ENCODE measurements around the gene CD34.
"Not testable (repeated sequence)": the region's sequence is repeated elsewhere in the genome, so short reads cannot be mapped to it uniquely, and the experiment has no call there.

Gene CD34, protein sequence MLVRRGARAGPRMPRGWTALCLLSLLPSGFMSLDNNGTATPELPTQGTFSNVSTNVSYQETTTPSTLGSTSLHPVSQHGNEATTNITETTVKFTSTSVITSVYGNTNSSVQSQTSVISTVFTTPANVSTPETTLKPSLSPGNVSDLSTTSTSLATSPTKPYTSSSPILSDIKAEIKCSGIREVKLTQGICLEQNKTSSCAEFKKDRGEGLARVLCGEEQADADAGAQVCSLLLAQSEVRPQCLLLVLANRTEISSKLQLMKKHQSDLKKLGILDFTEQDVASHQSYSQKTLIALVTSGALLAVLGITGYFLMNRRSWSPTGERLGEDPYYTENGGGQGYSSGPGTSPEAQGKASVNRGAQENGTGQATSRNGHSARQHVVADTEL

DNA sequence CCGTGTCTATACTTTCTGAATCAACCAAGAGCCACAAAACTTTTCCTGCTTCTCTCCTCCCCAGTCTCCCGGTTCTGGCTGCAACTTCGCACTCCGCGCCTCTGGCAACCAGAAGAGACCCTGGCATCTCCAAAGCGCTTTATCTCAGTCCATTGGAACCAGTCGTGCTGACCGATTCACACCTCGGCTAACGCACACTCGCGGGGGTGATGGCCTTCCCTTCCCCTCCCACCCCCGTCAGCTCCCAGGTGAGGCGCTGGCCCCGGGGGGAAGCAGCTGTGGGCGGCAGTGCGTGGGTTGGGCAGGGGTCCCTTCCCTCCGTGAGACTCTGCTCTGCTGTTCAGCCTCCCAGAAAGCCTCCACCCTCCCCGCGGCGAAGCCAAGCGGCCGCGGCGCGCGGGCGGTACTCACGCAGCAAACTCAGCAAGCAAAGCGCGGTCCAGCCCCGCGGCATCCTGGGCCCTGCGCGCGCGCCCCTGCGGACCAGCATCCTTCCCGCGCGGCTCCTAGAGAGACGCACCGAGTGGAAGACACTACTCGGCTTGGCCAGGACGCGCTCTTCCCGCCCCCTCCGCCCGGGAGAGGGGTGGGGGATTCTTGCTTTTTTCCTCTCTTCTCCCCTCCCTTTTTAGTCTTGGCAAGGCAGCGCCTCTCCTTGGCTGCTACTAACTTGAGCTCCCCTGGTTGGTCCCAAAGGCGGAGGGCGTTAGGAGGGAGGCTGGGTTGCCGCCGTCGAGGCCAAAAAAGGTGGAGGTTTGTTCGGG, at the start of gene CD34:
Gene CD34, minus strand, starts transcription at position 535 of the 764 bp plus-strand sequence. Its CDS starts 45 bp downstream, at position 490.
- no peak for DNase-seq

DNA sequence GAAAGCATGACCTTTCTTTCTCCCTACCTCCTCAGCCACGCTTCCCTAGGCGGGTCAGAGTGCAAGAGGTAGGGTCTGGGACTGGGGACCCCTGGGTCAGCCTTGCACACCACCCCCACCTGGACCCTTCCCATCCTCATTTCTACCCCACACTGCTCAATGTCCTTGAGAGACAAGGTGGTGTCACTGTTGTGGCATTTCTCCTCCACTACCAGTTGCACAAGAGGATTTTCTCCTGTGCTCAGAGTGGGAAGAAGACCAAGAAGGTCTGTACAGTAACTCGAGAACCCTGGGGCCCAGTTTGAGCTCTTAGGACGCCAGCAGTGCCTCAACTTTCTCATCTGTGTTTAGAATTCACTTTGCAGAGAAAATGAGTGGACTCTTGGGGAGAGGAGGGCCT, 49.4 kb upstream of the CD34 start:
- DNase-seq = no peak

DNA sequence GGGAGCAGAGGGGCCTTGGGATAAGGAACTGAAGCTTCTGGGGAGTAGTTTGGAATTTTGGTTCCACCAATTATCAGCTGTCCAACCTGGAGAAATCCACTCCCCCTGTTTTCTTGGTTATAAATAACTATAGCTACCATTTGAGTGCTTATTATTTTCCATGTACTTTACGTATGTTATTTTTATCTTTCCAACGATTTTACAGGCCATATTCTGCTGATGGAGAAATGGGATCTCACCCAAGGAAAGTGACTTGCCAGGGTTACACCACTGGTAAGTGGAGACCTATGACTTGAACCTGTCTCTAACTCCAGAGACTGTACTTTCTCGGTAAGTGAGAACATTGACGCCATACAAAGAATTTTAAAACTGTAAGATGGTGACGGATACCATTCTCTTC, 49.0 kb upstream of the CD34 start:
- DNase-seq = no peak

DNA sequence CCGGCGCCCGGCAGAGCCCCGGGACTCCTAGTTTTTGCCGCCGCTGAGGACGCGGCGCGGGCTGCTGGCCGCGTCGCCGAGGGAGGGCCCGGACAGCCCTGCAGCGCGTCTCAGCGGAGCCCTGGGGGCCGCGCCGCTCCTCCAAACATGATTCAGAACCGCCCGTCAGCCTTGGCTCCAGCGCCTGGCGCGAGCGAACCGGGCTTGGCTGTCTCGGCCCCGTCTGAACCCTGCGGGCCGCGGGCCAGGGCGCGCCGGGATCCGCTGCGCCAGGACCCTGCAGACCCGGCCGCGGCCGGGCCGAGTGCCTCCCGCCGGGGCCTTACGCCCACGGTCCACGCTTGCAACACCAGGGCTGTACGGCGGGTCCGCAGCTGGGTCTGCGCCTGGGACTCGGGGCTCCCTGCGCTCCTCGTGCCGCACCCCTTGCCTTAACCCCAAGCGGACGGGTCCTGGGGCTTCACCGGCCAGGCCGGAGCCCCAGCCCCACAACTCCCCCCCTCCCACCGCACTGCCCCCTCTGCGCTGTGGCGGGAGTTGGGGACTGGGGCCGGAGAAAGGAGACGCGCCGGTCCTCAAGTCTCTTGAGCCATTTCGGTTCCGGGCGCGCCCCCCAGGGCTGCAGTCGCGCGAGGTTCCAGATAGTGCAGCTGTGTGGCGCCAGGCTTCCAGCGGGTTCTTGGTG, 48.4 kb upstream of the CD34 start:
- DNase-seq = peak; percentile 3

DNA sequence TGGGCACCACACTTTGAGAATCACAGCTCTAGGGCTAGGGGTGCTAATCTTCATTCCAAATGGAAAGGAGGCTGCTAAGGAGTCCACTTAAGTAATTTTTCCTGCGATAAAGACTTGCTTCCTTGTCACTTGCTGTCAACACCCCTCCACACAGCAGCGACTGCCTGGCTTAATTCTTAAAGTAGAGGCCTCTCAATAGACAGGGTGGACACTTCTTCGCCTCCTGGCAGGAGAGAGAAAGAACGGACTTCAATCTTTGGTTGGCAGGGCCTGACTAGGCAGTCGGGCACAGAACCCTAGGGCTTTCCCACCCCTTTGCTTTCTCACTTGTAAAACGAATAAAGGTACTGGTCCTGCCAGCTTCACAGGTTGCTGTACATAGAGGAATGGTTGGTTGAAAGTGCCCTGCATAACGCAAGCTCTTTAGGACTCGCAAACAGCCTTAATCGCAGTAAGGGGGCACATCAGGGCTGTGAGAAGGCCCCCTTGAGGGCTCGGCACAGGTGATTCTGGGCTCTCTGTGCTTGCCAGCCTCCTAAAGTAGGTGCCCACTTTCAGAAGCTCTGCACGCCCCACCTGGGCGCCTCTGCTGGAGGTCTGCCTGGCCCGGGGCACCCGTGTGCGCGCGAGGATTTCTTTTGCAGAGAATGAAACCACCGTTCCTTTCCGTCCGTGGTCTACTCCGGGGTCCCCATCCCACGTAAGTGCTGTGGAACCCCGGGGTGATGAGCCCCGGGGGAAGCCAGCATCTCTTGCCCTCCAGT, 47.6 kb upstream of the CD34 start:
- no peak for DNase-seq

DNA sequence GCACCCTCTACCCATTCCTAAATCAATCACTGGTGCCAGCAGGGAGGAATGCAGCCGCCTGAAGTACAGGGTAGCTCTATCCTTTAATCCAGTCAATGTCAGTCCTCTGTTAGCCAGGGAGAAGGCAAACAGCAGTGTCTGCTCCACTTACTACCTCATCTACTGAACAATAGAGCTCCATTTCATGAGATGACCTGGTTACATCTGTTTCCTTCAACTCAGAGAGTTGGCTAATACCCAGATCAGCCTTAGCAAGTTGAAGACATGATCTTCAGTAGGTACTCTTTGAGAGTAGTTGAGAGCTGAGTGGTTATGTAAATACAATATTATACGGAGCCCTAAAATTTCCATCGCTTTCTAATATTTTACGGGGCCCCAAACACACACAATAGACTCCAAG, 46.1 kb upstream of the CD34 start:
- no peak for DNase-seq

DNA sequence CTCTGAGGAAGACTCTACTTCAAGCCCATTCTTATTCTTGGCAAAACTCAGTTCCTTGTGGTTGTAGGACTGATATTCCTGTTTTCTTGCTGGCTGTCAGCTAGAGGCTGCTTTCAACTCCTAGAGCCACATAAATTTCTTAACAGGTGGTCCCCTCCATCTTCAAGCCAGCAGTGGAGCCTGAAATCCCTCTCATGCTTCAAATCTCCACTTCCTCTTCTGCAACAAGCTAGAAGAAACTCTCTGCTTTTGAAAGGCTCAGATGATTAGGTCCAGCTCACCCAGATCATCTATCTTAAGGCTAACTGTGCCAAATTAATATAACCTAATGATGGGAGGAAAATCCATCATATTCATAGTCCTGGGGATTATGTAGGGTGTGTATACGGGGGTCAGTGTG, 43.2 kb upstream of the CD34 start:
- DNase-seq = no peak

DNA sequence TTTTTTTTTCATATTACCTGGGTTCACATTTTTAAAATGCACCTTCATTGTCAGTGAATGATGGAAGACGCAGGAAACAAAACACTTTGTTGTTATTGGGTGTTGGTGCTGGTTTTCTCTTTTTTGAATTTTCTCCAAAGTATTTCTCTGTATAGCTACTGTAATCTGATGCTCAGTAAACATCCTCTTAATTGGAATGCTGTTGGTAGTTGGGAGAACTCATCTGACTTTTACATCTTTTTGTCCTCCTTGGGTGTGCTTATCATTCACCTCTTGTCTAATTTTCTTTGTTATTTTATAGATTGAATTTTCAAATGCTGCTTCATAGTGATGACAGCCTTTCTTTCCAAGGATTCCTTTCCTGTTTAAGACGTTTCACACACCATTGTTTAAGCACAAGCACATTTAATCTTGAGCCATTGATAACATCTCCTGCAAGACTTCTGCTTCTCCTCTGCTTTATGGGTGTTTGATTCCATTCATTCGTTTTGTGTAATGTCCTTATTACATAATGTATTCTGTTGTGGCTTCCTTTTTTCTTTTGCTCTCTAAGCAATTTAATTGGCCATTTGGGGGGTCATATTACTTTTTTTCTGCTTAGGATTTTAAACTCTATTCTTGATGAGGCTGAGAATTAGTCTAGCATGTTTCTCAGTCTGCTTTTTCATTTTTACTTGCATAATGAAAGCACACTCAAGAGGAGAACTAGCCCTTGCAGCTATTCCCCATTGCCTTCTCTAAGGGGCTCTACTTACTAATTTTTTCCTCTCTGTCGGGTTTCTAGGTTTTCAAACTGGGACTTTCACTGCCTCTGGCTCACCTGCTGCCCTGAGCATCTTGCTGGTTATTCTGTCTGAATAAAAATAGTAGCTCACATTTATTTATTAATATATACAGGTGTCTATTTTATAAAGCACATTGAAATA, 42.0 kb upstream of the CD34 start:
- no peak for DNase-seq

DNA sequence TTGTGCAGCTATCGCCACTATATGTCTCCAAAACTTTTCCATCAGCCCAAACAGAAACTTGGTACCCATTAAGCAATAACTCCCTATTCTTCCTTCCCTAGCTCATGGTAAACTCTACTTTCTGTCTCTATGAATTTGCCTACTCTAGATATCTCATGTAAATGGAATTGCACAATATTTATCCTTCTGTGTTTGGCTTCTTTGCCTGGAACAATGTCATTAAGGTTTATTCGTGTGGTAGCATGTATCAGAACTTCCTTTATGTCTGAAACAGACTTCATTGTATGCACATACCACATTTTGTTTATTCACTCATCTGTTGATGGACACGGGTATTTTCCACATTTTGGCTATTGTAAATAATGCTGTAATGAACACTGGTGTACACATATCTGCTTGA, 40.7 kb upstream of the CD34 start:
- no peak for DNase-seq

DNA sequence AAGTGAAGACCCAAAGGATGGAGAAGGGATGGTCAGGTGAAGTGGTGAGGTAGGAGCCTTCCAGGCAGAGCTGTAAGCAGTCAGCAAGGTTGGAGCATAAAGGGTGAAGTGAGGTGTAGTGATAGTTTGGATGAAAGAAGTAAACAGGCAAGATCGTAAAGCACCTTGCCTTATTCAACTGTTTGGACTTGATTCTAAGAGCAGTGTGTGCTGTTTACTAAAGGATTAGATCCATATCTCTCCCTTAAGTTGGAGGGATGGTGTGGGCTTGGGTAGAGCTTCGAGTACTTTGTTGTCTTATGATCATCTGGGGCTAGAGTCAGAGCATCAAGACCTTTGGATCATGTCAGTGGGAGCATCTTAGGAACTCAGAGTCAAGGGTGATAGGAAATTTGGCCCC, 39.8 kb upstream of the CD34 start:
- no peak for DNase-seq

DNA sequence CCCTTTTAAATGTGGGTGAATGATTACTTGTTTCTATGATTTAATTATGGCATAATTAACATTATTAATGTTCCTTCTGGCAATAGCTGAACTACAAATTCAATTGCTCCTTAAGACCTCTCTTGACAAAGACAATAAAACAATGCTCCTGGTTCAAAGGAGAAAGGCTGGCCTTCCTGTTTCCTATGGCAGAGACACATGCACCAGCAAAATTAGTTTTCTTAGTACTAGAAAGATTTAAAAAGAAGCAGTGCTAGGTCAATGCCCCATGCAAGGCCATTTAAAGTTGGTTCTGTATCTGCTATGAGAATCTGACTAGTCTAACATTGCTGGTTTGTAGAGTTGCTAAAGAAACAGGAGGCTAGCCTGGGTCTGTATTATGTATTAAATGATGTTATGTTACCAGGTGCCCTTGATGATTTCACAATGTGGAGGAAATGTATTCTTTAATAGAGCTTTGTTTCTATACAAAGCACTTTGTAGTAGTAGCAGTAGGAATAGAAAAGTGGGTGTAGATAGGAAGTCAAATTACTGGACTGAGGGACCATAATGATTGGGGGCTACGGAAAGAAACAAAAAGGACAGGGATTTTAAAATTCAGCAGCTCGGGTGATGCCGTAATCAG, 38.8 kb upstream of the CD34 start:
- DNase-seq = no peak

DNA sequence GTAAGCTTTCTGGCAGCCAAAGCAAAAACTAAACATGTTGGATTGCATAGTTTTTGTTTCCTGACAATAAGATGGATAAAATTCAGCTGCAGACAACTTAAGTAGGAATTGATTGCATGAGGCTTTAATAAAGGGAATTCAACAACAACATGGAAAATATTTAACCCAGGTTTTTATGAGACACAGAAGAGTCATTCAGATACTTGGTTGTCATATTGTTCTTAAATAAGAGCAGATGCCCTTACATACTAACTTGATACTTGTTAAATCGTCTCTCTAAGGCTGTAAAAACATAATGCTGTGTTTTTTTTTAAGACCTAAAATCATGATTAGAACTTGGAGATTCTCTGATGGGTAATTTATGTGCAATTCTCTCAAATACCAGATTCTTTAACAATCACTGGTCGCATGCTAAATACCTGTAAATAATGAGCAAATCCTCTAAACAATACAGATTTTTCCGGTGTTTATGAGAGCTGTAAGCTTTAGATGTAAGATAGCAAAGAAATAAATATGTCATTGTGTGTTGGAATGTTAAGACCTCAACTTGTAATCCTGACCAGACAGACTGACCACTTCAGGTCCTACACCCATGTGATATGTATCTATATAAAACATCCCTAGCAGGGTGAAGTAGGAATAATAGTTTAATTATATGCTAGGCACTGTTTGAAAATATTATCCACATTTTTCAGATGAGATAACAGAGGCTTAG, 37.8 kb upstream of the CD34 start:
- no peak for DNase-seq

DNA sequence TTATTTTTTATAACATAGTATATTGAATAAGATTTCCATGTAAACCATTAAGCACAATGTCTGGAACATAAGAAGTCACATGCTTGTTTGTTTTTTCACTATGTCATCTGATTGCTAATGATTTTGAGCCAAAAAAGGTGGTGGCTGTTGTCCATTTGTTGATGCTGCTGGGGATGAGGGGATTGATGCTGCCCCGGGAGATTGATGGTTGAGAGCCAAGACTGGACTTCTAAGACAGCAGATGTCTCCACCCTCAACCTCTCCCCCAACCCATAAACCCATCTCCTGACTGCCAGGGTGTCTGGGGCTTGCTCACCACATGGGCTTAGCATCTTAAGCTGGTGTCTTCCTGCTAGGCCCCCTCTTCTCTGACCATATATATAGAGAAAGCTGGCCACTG, 35.8 kb upstream of the CD34 start:
- DNase-seq = no peak

DNA sequence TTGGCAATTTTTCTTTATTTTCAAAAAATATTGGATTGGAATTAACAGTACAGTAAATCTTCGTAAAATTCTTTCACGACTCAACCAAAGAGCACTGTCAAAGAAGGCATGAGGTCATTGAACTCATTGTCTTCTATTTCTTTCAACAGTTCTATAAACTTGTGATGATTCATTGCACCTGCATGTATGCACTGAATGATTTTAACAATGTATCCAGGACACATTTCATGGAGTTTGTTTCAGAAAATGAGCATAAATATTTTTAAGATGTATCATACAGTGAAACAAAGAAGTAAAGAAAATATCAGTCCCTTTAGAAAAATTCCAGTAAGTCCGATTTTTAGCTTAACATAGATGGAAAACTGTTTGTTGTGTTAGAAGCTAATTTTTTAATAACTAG, 33.6 kb upstream of the CD34 start:
- DNase-seq = no peak

DNA sequence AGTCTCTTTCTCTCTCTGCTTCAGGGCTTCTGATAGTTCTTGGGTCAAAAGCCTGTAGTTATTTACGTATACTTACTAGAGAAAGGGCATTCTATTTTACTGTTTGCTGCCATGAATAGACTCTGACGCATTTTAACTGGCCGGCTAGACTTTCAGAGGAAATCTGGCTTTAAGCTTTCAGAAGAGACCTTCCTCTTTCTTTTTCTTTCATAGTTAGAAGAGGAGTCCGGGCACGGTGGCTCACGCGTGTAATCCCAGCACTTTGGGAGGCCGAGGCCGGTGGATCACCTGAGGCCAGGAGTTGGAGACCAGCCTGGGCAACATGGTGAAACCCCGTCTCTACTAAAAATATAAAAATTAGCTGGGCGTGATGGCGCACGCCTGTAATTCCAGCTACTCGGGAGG, 31.4 kb upstream of the CD34 start:
- not testable (repeated sequence) for DNase-seq

DNA sequence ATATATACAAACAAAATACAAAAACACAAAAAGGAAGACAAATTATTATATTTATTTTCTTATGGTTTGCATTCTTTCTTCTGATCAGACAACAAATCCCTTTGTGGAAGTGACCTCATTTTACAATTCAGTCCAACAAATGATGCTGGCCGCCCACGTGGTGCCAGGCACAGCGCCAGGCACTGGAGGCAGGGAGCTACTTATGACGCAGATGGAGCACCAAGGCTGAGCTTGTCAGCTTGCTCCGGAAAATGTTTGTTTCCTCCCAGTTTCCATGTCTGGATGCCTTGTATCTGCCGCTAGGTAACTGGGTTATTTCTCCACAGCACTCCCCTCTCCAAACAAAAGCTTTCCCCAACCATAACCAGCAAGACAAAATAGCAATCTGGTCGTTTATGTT, 30.7 kb upstream of the CD34 start:
- no peak for DNase-seq

DNA sequence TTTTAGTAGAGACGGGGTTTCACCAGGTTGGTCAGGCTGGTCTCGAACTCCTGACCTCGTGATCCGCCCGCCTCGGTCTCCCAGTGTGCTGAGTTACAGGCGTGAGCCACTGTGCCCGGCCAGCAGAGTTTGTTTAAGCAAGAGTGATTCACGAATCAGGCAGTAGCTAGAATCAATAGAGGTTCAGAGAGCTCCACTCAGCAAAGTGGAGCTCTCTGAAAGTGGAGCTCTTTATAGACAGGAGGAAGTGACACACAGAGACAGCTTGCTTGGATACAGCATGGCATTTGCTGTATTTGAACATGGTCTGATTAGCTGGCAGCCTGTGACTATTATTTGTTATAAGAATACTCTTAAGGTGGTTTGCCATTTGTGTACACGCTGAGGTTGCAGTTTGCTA, 27.1 kb upstream of the CD34 start:
- DNase-seq = no peak

DNA sequence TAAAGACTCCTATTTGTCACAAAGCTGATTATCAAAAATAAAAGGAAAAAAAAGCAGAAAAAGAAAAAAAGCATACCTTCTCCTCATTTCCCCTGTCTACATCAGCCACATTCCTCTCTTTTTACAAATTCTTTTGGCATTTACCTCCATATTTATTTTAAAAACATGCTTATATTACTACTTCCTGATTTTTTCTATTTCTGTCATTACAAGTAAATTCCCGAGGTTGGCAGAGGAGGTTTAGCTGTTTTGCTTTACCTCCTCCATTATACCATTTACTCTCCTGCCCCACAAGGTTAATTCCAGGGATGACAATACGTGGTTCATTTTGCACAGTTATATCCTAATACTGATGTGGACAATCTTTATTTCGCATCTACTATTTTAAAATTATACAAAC, 26.3 kb upstream of the CD34 start:
- no peak for DNase-seq

DNA sequence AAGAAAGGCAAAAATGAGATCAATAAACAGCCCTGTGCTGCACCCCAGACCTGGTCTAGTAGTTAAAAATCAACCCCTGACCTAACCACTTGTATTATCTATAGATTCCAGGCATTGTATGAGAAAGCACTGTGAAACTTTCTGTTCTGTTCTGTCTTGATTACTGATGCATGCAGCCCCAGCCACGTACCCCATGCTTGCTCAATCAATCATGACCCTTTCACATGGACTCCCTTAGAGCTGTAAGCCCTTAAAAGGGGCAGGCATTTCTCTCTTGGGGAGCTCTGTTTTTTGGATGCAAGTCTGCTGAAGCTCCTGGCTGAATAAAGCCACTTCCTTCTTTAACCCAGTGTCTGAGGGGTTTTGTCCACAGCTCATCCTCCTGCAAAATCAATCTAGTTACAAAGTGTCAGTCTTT, 24.2 kb upstream of the CD34 start:
- no peak for DNase-seq

DNA sequence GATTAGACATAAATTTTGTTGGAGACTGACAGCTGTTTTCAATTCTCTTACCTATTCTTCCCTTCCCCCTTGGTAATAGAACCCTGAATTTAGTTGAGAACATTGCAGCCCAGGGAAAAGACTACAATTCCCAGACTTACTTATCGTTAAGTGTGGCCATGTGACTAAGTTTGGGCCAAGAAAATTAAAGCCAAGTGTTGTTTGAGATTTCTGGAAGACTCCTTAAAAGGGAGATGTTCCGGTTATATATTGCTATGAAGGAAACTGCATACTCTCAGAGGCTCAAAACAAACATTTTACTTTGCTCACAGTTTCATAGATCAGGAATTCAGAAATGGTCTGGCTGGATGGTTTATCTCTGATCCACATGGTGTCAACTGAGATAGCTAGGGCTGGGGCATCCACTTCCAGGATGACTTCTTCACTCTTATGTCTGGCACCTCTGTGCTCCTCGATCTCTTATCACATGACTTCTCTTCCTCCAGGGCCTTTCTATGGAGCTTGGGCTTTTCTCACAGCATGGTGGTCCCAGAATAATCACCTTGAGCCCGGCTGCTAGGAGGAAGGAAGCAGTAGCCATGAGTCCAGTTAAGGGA, 22.4 kb upstream of the CD34 start:
- no peak for DNase-seq
